GM18508 (cell line): ENCODE measurements around the gene IRF7.

Experiments used
- ATAC-seq: cut with Tn5 transposase; IDR thresholded peaks from one replicate; pipeline ENCODE4 v1.9.1; 2021; ENCODE audit warnings: moderate number of reproducible peaks; ENCODE audit not compliant: insufficient read depth, unreplicated experiment

The IRF7 gene

DNA sequence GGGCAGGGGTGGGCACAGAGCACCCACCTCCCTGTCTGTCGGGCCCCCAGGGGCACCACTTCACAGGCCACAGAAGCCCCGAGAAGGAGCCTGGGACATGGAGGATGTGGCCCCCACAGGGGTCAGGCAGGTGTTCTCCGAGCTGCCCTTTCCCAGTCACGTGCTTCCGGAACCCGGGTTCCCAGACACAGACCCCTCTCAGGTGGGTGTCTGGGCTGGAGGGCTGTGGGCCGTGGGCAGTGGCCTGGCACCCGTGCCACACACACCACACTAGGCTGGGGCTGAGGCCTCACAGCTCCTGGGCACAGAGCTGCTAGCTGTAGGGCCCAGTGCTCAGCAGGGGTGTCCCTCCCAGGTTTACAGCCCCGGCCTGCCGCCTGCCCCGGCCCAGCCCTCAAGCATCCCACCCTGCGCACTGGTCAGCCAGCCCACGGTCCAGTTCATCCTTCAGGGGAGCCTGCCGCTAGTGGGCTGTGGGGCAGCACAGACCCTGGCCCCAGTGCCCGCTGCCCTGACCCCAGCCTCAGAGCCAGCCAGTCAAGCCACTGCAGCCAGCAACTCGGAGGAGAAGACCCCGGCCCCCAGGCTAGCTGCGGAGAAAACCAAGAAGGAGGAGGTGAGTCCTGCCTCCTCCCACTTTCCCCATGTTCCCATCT lies 5.5 kb downstream of the IRF7 start:
- ATAC-seq = no peak

DNA sequence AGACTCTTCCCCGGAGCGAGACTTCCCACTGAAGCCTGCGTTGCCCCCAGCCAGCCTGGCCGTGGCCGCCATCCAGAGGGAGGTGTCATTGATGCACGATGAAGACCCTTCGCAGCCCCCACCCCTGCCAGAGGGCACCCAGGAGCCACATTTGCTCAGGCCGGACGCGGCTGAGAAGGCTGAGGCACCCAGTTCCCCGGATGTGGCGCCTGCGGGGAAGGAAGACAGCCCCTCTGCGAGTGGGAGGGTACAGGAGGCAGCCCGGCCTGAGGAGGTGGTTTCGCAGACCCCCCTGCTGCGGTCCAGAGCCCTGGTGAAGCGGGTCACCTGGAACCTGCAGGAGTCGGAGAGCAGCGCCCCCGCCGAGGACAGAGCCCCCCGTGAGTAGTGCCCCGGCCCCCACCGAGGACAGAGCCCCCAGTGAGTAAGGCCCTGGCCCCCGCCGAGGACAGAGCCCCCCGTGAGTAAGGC lies 6.4 kb downstream of the IRF7 start:
- ATAC-seq = no peak

DNA sequence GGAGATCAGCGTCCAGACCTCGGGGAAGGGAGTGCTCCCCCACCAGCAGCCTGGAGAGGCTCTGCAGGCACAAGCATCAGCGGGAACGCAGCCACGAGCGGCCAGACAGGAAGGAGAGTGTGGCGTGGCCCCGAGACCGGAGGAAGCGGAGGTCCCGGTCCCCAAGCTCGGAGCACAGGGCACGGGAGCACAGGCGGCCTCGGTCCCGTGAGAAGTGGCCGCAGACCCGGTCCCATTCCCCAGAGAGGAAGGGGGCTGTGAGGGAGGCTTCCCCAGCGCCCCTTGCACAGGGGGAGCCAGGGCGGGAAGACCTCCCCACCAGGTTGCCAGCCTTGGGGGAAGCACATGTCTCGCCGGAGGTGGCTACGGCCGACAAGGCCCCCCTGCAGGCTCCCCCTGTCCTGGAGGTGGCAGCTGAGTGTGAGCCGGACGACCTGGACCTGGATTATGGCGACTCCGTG lies 6.9 kb downstream of the IRF7 start:
- ATAC-seq = no peak

DNA sequence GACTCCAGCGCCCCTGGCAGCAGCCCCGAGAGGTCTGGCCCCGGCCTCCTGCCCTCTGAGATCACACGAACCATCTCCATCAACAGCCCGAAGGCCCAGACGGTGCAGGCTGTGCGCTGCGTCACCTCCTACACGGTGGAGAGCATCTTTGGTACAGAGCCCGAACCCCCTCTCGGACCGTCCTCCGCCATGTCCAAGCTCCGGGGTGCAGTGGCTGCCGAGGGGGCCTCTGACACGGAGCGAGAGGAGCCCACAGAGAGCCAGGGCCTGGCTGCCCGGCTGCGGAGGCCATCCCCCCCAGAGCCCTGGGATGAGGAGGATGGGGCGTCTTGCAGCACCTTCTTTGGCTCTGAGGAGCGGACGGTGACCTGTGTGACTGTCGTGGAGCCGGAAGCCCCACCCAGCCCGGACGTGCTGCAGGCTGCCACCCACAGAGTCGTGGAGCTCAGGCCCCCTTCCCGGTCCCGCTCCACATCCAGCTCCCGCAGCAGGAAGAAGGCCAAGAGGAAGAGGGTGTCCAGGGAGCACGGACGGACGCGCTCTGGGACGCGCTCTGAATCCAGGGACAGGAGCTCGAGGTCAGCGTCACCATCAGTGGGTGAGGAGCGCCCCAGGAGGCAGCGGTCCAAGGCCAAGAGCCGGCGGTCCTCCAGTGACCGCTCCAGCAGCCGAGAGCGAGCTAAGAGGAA lies 7.6 kb downstream of the IRF7 start:
- ATAC-seq = no peak

DNA sequence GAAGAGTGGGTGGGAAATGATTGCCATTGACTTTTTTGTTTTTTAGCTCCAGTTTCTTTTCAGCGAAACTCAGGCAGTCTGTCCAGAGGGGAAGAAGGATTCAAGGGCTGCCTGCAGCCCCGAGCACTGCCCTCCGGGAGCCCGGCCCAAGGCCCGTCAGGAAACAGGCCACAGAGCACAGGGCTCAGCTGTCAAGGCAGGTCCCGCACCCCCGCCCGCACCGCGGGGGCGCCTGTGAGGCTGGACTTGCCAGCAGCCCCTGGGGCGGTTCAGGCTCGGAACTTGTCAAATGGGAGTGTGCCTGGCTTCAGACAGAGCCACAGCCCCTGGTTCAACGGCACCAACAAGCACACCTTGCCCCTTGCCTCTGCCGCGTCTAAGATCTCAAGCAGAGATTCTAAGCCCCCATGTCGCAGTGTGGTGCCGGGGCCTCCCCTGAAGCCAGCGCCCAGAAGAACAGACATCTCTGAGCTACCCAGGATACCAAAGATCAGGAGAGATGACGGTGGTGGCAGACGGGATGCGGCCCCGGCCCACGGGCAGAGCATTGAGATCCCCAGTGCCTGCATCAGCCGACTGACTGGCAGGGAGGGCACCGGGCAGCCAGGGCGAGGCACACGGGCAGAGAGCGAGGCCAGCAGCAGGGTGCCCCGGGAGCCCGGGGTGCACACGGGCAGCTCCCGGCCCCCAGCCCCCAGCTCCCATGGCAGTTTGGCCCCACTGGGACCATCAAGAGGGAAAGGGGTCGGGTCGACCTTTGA lies 8.6 kb downstream of the IRF7 start:
- ATAC-seq = no peak

DNA sequence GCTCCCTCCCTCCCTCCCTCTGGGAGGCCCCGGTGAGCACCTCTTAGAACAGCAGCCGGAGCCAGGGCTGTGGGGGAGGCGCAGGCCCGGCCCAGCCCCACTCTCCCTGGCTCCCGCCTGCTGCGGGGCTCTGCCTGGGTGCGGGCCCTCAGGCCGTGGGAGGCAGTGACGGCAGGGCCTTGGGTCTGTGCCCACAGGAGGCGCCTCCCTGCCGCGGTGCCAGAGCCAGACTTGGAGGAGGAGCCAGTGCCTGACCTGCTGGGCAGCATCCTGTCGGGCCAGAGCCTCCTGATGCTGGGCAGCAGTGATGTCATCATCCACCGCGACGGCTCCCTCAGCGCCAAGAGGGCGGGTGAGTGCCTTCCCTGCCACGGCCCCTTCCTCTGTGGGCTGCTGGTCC lies 9.5 kb downstream of the IRF7 start:
- ATAC-seq = no peak

DNA sequence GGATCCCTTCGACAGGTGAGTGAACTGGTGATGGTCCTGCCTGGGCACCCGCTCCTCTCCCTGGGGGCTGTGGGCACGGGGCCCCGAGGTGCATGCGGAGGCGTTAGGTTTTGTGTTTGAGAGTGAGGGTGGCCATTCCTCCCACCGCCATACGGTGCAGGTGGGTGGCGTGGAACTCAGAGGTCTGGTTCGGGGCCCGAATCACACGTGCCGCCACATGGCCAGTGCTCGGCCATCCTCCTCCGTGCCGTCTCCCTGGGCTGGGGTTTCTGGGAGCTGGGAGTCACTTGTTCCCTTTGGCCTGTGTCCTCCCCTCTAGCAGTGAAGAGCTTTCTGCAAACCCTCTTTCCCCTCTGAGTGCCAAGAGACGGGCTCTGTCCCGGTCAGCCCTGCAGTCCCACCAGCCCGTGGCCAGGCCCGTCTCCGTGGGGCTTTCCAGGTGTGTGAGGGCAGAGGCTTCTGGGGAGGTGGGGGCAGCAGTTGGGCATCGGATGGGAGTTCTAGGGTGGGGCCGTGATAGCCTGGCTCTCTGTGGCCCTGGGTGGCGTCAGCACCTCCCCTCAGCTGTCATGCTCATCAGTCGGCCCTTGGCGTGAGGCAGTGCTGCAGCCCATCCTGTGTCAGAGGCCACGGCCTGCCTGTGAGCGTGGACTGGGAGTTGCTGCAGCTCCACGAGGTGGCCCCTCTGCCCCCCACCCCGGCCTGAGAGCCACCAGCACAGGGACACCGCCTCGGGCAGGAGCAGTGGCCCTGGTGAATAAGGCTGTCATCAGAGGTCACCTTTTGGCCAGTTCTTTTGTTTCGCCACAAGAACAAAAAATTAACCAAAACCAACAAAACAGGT lies 10.2 kb downstream of the IRF7 start:
- ATAC-seq = no peak

DNA sequence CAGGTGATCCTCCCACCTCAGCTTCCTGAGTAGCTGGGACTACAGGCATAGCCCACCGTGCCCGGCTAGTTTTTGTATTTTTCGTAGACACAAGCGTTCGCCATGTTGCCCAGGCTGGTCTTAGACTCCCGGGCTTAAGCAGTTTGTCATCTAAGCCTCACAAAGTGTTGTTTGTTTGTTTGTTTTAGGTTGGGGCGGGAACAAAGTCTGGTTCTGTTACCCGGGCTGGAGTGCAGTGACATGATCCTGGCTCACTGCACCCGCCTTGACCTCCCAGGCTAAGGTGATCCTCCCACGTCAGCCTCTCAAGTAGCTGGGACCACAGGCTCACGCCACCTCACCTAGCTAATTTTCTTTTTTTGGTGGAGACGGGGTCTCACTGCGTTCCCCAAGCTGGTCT lies 12.6 kb downstream of the IRF7 start:
- no peak for ATAC-seq

DNA sequence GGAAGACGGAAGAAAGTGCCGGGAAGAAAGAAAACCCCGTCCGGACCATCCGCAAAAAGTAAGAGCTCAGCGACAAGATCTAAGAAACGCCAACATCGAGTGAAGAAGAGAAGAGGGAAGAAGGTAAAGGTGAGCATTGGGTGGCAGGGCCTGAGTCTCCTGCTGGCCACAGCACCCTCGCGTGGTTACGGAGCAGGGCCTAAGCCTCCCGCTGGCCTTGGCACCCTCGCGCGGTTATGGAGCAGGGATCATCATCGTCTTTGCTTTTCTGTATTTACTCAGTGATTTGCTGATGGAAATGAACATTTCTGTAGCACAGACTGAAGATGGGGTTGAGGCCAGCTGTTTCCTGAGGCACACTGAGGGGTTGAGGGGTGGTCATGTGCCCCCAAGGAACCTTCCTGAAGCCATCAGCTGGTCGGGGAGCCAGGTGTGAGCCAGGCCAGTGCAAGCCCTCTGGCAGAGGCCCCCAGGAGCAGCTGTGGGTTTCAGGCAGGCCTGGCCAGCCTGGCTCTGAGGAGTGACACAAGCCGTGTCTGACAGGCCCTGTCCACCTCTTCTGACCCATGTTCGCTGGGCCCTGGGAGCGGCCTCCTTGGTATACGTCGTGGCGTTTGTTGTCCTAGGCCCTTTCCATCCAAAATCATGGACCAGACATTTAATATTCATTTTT lies 14.0 kb downstream of the IRF7 start:
- no peak for ATAC-seq

DNA sequence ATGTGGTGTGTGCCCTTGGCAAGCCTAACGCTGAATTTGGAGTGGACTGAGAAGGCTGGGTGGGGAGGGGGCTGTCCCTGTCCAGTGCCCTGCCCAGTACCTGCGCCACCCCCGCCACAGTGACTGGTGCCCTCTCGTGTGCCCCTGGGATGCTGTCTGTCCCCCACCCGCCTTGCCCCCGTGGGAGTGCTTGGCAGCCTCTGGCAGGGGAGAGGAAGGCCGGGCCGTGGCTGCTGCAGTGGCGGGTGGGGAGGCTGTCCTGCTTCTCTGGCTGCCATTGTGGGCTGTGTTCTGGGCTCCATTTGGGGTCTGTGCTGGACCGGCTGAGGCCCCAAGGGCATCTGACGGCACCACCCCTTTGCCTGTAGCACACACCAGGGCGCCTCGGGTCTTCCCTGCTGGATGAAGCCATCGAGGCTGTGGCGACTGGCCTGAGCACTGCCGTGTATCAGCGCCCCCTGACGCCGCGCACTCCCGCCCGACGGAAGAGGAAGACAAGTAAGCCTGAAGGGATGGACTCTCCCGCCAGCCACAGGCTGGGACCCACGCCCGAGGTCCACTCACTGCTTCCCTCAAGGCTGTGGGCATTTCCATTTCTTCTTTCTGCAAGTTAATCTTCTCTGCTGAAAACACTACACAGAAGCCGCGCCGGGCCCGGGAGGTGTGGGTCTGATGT lies 17.6 kb downstream of the IRF7 start:
- no peak for ATAC-seq

DNA sequence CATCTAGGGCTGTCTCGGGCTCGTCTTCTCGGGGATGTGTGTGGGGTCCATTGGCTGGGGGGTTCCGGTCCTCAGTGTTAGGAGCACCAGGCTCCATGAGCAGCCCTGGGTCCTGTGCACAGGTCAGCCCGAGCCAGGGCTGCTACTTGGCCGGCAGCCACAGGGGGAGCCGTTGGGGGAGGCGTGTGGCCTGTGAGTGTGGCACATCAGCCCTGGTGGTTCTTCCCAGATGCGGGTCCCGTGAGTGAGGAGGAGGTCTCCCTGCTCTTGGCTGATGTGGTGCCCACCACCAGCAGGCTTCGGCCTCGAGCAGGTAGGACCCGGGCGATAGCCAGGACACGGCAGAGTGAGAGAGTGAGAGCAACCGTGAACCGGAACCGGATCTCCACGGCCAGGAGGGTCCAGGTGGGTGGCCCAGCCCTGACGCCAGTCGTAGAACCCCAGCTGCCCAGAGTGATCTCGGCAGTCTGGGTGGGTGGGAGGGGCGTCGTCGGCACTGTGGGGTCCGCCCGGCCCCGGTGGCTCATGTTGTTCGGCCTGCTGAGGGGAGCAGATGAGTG lies 18.5 kb downstream of the IRF7 start:
- ATAC-seq = no peak

DNA sequence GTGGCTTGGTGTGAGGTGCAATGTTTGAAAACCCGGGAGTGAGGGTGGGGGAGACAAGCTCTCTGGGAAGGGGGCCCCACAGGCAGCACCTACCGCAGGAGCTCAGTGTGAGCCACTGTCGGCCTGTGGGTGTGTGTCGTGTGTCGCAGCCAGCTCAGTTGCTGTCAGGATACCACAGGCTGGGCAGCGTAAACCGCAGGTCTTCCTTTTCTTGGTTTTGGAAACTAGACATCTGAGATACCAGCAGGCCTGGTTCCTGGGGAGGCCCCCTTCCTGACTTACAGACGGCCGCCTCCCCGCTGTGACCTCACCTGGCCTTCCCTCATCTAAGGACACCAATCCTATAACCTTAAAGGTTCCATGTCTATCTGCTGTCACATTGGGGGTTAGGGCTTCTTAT lies 19.4 kb downstream of the IRF7 start:
- ATAC-seq = no peak

DNA sequence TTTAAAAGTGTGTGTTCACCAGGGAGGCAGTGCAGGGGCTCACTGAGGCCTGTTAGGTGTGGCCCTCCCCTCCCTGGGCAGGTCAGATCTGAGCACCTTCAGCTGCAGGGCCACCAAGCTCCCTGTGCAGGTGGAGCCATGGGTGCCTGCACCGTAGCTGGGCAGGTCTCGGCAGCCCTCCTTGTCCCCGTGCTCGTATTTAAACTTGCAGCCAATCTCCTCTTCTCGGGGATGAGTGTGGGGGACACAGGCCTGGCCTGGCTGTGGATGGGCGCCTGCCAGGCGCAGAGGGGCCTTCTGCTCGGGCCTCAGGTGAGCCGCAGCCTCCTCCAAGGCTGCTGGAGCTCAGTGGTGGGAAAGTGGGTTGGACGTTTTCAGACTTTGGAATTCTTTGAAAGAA lies 20.4 kb downstream of the IRF7 start:
- ATAC-seq = no peak

DNA sequence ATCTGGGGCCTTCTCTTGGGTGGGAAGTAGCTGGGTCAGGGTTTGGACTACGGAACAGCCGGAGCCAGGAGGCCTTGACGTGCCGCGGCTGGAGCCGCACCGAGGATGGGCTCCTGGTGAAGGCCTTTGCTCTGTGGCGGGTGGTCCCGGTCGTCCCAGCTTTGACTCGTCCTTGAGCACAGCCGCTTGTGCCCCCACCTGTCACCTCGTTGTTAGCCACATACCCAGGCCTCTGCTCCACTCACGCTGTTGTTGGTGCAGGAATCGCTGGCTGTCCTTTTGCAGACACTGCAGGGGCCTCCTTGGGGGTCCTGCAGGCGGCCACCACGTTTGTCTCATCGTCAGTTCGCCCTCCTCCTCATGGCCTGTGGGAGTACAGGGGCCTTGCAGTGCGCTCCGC lies 22.4 kb downstream of the IRF7 start:
- no peak for ATAC-seq

DNA sequence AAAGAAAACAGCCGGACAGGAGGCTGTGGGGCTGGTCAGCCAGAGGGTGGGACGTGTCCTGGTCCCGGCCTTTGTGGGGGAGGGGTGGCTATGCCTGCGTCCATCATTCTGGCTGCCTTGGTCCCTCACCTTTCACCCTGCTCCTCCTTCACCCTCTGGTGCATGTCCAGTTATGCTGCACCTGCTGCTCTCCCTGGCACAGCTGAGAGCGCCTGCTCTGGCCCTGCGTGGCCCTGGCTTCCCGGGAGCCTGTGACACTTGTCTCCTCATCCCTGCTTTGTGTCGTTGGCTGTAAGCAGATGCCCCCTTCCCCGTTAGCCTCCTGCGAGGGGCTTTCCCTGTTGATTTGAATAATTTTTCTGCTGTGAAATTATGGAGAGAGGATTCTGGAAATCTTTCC lies 22.8 kb downstream of the IRF7 start:
- no peak for ATAC-seq

DNA sequence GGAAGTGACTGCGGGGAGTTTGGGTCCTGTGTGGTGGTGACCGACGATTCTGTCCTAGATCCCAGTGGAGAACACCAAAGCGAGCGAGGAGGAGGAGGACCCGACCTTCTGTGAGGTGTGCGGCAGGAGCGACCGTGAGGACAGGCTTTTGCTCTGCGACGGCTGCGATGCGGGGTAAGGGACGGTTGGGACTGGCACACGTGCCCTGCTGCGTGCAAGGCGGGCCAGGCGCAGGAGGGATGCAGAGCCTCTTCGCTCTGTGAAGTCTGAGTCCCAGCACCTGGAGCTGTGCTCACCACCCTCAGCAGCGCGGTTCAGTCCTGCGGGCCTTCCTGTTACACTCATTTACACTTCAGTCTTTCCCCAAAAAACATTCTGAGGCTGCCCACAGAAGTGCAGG lies 23.2 kb downstream of the IRF7 start:
- no peak for ATAC-seq

DNA sequence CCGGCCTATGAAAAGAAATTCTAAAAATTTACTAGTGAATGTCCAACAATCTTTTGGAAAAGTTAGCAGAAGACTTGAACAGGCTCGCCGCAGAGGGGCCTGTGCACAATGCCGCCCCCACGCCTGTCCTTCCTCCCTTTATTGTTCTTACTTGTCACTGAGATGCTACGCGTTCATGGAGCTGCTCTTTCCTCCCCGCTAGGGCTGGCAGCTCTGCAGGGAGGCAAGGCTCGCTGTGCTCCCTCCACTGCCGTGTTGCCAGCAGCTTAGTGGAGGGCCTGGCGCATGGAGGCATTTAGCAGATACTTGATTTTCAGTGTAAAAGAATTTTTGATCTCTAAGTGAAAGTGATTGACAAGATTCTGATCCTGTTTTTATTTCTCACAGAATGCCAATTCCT lies 24.8 kb downstream of the IRF7 start:
- no peak for ATAC-seq

DNA sequence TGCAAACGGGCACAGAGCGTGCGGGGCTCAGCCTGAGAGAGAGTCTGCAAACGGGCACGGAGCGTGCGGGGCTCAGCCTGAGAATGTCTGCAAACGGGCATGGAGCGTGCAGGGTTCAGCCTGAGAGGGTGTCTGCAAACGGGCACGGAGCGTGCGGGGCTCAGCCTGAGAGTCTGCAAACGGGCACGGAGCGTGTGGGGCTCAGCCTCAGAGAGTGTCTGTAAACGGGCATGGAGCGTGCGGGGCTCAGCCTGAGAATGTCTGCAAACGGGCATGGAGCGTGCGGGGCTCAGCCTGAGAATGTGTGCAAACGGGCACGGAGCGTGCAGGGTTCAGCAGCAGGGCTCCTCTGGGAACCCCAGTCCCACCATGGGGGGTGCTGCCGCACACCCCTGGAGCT lies 26.0 kb downstream of the IRF7 start:
- no peak for ATAC-seq

DNA sequence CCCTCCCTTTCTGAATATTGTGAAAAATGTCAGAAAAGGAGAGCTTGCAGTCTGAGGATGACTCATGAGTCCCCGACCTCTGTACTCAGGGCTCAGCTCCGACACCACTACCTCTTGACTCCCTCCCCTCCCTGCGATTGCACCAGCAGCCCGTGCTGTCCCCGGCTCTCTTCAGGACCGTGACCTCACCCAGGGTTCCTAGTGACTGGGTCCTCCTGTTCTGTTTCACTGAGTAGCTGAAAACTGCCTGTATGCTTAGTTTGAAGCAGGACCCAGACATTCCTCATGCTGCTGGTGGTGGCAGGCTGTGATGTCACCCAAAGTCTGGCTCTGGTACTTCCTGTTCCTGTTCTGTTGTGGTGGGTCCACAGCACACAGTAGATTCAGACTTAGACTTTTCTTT lies 27.8 kb downstream of the IRF7 start:
- no peak for ATAC-seq
